Vagina (tissue), 2 donors: ENCODE data around the gene RRAD.

Source experiments
- POLR2A ChIP-seq, 2 donors: fragments of 450-650 bp; IDR thresholded peaks; one replicate each; pipeline ENCODE4 v1.6.1; 2017; ENCODE audit warnings: antibody characterized with exemption in 2 of 2, mild to moderate bottlenecking in 2 of 2, moderate library complexity in 2 of 2
- POLR2AphosphoS5 ChIP-seq, 2 donors: sonication (generic); formaldehyde crosslinking; IDR thresholded peaks; one replicate each; pipeline ENCODE4 v1.9.0; 2017; ENCODE audit warnings: antibody characterized with exemption in 2 of 2, mild to moderate bottlenecking in 2 of 2, low read depth in 1 of 2; ENCODE audit not compliant: insufficient read depth in 1 of 2
- TF ChIP-seq, protein P1 (sequence below), 3 experiments: fragments of 450-650 bp in 2 of 3; fragments of 200-600 bp in 1 of 3; sonication (generic) in 1 of 3; IDR thresholded peaks; one replicate each; pipeline ENCODE4 v1.5.1; 2017 to 2019; ENCODE audit warnings: antibody characterized with exemption in 3 of 3, mild to moderate bottlenecking in 2 of 3, moderate library complexity in 2 of 3

DNA sequence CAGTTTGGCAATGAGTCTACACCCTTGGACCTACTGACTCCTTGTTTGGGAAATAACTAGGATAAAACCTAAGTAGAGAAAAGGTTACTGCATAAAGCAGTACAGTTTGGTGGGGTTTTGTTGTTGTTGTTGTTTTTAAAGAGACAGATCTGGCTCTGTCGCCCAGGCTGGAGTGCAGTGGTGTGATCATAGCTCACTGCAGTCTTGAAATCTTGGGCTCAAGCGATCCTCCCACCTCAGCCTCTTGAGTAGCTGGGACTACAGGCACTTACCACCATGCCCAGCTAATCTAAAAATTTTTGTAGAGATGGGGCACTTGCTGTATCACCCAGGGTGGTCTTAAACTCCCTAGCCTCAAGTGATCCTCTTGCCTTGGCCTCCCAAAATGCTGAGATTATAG is 43.8 kb downstream of the RRAD start:
- TF ChIP-seq POLR2AphosphoS5 (IDR thresholded peaks at IDR 0.05; ENCODE audit: insufficient read depth in 1 of 2, low read depth in 1 of 2) (no peak), POLR2A (IDR thresholded peaks at IDR 0.05) (no peak)
- TF ChIP-seq, protein P1, sequence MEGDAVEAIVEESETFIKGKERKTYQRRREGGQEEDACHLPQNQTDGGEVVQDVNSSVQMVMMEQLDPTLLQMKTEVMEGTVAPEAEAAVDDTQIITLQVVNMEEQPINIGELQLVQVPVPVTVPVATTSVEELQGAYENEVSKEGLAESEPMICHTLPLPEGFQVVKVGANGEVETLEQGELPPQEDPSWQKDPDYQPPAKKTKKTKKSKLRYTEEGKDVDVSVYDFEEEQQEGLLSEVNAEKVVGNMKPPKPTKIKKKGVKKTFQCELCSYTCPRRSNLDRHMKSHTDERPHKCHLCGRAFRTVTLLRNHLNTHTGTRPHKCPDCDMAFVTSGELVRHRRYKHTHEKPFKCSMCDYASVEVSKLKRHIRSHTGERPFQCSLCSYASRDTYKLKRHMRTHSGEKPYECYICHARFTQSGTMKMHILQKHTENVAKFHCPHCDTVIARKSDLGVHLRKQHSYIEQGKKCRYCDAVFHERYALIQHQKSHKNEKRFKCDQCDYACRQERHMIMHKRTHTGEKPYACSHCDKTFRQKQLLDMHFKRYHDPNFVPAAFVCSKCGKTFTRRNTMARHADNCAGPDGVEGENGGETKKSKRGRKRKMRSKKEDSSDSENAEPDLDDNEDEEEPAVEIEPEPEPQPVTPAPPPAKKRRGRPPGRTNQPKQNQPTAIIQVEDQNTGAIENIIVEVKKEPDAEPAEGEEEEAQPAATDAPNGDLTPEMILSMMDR (IDR thresholded peaks at IDR 0.05), result no peak
